Hepatocyte (in vitro differentiated cells): ENCODE results near the gene MARCHF9. TPM values are rescaled to one million over a fixed set of nuclear protein-coding genes. Genes with fewer than 3 reads are reported as not detected.

Source experiments
- DNase-seq: peaks from one replicate; pipeline ENCODE4 v3.0.0-alpha.2; 2016; ENCODE audit warnings: low spot score
- H2AFZ ChIP-seq: fragments of 200-600 bp; sonication (generic); 2 replicates; pipeline ENCODE4 v1.6.0; 2016; ENCODE audit warnings: antibody characterized with exemption, mild to moderate bottlenecking
- H3K27ac ChIP-seq: fragments of 200-600 bp; sonication (generic); 2 replicates; pipeline ENCODE4 v1.5.1; 2016; ENCODE audit warnings: mild to moderate bottlenecking
- H3K27me3 ChIP-seq: fragments of 200-600 bp; sonication (generic); 2 replicates; pipeline ENCODE4 v1.6.1; 2016
- H3K36me3 ChIP-seq: fragments of 200-600 bp; sonication (generic); replicated peaks from 2 replicates; pipeline ENCODE4 v1.5.1; 2016; ENCODE audit warnings: low read depth; ENCODE audit not compliant: insufficient read depth
- H3K4me1 ChIP-seq: fragments of 200-600 bp; sonication (generic); 2 replicates; pipeline ENCODE4 v1.5.1; 2016; ENCODE audit warnings: mild to moderate bottlenecking, moderate library complexity; ENCODE audit not compliant: insufficient read depth
- H3K4me2 ChIP-seq: fragments of 200-600 bp; sonication (generic); 2 replicates; pipeline ENCODE4 v1.6.0; 2016
- H3K4me3 ChIP-seq: fragments of 200-600 bp; sonication (generic); 2 replicates; pipeline ENCODE4 v1.5.1; 2016; ENCODE audit warnings: mild to moderate bottlenecking
- H3K79me2 ChIP-seq: fragments of 200-600 bp; sonication (generic); 2 replicates; pipeline ENCODE4 v1.6.0; 2017; ENCODE audit warnings: mild to moderate bottlenecking
- H3K9me2 ChIP-seq: fragments of 200-600 bp; sonication (generic); replicated peaks from 2 replicates; pipeline ENCODE4 v1.6.0; 2017; ENCODE audit warnings: mild to moderate bottlenecking; ENCODE audit not compliant: insufficient read depth
- H3K9me3 ChIP-seq: fragments of 200-600 bp; sonication (generic); 2 replicates; pipeline ENCODE4 v1.5.1; 2016; ENCODE audit warnings: low read depth, mild to moderate bottlenecking
- H4K20me1 ChIP-seq: fragments of 200-600 bp; sonication (generic); 2 replicates; pipeline ENCODE4 v1.6.0; 2016; ENCODE audit warnings: mild to moderate bottlenecking; ENCODE audit not compliant: insufficient read depth, poor library complexity, severe bottlenecking
- CTCF ChIP-seq: fragments of 200-600 bp; sonication (generic); IDR thresholded peaks from 2 replicates; pipeline ENCODE4 v1.5.1; 2016; ENCODE audit warnings: antibody characterized with exemption, mild to moderate bottlenecking; ENCODE audit not compliant: poor library complexity
- EZH2 ChIP-seq: fragments of 200-600 bp; sonication (generic); IDR thresholded peaks from 2 replicates; pipeline ENCODE4 v1.6.1; 2016; ENCODE audit warnings: antibody characterized with exemption, mild to moderate bottlenecking, borderline replicate concordance
- EZH2phosphoT487 ChIP-seq: fragments of 200-600 bp; sonication (generic); IDR thresholded peaks from one replicate; pipeline ENCODE4 v1.6.1; 2018; ENCODE audit warnings: antibody characterized with exemption, mild to moderate bottlenecking, low read depth, moderate library complexity; ENCODE audit not compliant: unreplicated experiment, severe bottlenecking
- WGBS: methylation state at CpG from one replicate; pipeline ENCODE4 v1.1.6; 2016; ENCODE audit warnings: low lambda C conversion rate; ENCODE audit errors: missing lambda C conversion rate; 5-methylcytosine and 5-hydroxymethylcytosine counted together
- polyA plus RNA-seq: library from polyadenylated mRNA; unstranded; fragments of >200 nt; fragmentation: Nextera tagmentation; extraction: Ambion mirVana; gene quantifications from 2 replicates; pipeline ENCODE4 v1.2.1, GENCODE V29; 2016
- total RNA-seq: library from RNA; depleted of rRNA; stranded (reverse); fragments of >200 nt; gene quantifications from 2 replicates; pipeline ENCODE4 v1.2.3, GENCODE V29; 2014

The MARCHF9 gene
- total and polyA plus RNA-seq, 2 experiments from 2014 or later, result 13.6 to 16.9 TPM

GRCh38 chr12:57752668-57753000 is 2.3 kb upstream of the MARCHF9 start:
- no peaks in the 10 kb centered on the region for H3K9me3 ChIP-seq
- TF ChIP-seq EZH2phosphoT487, result no peak
- no peak for TF ChIP-seq EZH2
- TF ChIP-seq CTCF, result no peak
- peaks cover 3% of the 10 kb centered on the region for H4K20me1 ChIP-seq
- 2% methylated on average over 5 of the region's 5 CpGs for WGBS
- peaks cover 38% of the 10 kb centered on the region for H3K79me2 ChIP-seq
- no peaks in the 10 kb centered on the region for H3K9me2 ChIP-seq
- H3K27ac ChIP-seq, result peak overlapping the region; percentile 54
- peaks cover 3% of the 10 kb centered on the region for H3K36me3 ChIP-seq
- H3K4me3 ChIP-seq, result no peak overlapping the region
- H2AFZ ChIP-seq, result peak overlapping the region; percentile 22
- H3K27me3 ChIP-seq, result no peaks in the 10 kb centered on the region
- H3K4me1 ChIP-seq, result peaks cover 22% of the 10 kb centered on the region
- H3K4me2 ChIP-seq, result peak overlapping the region; percentile 72
- DNase-seq, result no peak

GRCh38 chr12:57753756-57754337 is 1.1 kb upstream of the MARCHF9 start:
- 24% methylated on average over 1 of the region's 1 CpG for WGBS
- no peaks in the 10 kb centered on the region for H3K27me3 ChIP-seq
- H4K20me1 ChIP-seq, result peaks cover 3% of the 10 kb centered on the region
- DNase-seq, result no peak
- H2AFZ ChIP-seq, result no peak overlapping the region
- H3K27ac ChIP-seq, result peak overlapping the region; percentile 42
- H3K4me3 ChIP-seq, result no peak overlapping the region
- H3K9me2 ChIP-seq, result no peaks in the 10 kb centered on the region
- no peaks in the 10 kb centered on the region for H3K36me3 ChIP-seq
- H3K9me3 ChIP-seq, result no peaks in the 10 kb centered on the region
- peaks cover 39% of the 10 kb centered on the region for H3K79me2 ChIP-seq
- H3K4me1 ChIP-seq, result peaks cover 22% of the 10 kb centered on the region
- TF ChIP-seq EZH2, result no peak
- no peak for TF ChIP-seq EZH2phosphoT487
- TF ChIP-seq CTCF, result no peak
- peak overlapping the region; percentile 85 for H3K4me2 ChIP-seq

- Histone ChIP-seq H3K9me3 (no peaks in the 10 kb centered on the region), H4K20me1 (peaks cover 7% of the 10 kb centered on the region), H3K36me3 (no peaks in the 10 kb centered on the region), H3K79me2 (peaks cover 26% of the 10 kb centered on the region), H3K27ac (peak overlapping the region; percentile 79), H3K4me2 (peak overlapping the region; percentile 85), H3K27me3 (no peaks in the 10 kb centered on the region), H3K9me2 (no peaks in the 10 kb centered on the region), H3K4me3 (peak overlapping the region; percentile 56), H2AFZ (no peak overlapping the region), H3K4me1 (peaks cover 22% of the 10 kb centered on the region)
- TF ChIP-seq CTCF (no peak), EZH2phosphoT487 (no peak), EZH2 (no peak)
- no CpG with 5 or more reads among the region's 34 CpGs for WGBS
- no peak for DNase-seq
Observed at GRCh38 chr12:57755194-57755453, 221 bp downstream of the MARCHF9 start.
